Measurements from ENCODE around the gene FAM177B.

FAM177B gene

DNA sequence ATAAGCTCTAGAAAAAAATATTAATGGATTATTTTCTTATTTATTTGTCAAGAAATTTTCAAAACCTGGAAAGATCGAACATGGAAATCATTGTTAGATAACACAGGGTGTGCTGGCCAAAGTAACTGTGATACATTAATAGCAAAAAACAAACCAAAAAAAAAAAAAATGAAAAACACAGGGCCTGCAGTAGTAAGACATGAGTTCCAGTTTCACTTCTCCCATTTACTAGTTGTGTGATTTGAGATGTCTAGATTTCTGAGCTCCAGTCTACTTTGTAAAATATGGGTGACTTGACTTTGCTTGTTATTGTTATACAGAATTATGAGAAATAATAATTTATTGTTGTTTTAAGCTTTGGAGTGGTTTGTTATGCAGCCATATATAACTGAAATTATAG, 13.6 kb downstream of the FAM177B start:
- no peaks in the 10 kb centered on the region for H3K9me3 ChIP-seq (replicated peaks; ENCODE audit: insufficient read depth, low read length)
- H3K9me2 ChIP-seq (replicated peaks; ENCODE audit: insufficient read depth, low read length), result no peaks in the 10 kb centered on the region
- H3K27ac ChIP-seq (ENCODE audit: low read length), result no peak overlapping the region
- no peaks in the 10 kb centered on the region; the same call in 1 of the 2 replicates for H3K27me3 ChIP-seq (replicated peaks; ENCODE audit: insufficient read depth, low read length)
- H3K4me2 ChIP-seq (ENCODE audit: low read depth, low read length), result no peak overlapping the region
- peak; percentile 50 for DNase-seq
- H3K4me3 ChIP-seq (ENCODE audit: low read length), result no peak overlapping the region
- H2AFZ ChIP-seq (ENCODE audit: low read length), result no peak overlapping the region
- no peaks in the 10 kb centered on the region for H3K79me2 ChIP-seq (ENCODE audit: low read length)
- H3K9ac ChIP-seq (ENCODE audit: low read length), result no peak overlapping the region
- H4K20me1 ChIP-seq (ENCODE audit: insufficient read depth, low read length), result no peaks in the 10 kb centered on the region
- TF ChIP-seq, protein P1, sequence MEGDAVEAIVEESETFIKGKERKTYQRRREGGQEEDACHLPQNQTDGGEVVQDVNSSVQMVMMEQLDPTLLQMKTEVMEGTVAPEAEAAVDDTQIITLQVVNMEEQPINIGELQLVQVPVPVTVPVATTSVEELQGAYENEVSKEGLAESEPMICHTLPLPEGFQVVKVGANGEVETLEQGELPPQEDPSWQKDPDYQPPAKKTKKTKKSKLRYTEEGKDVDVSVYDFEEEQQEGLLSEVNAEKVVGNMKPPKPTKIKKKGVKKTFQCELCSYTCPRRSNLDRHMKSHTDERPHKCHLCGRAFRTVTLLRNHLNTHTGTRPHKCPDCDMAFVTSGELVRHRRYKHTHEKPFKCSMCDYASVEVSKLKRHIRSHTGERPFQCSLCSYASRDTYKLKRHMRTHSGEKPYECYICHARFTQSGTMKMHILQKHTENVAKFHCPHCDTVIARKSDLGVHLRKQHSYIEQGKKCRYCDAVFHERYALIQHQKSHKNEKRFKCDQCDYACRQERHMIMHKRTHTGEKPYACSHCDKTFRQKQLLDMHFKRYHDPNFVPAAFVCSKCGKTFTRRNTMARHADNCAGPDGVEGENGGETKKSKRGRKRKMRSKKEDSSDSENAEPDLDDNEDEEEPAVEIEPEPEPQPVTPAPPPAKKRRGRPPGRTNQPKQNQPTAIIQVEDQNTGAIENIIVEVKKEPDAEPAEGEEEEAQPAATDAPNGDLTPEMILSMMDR (IDR thresholded peaks at IDR 0.05; ENCODE audit: low read length), result no peak
- no peak for TF ChIP-seq EZH2 (optimal IDR thresholded peaks at IDR 0.05; ENCODE audit: low read depth, low read length)
- 0 out of 2 replicates have a peak, but pooled peaks cover 5% of the 10 kb centered on the region for H3K4me1 ChIP-seq (ENCODE audit: low read length)
- no peaks in the 10 kb centered on the region for H3F3A ChIP-seq (ENCODE audit: insufficient read depth, low read length)
- no peaks in the 10 kb centered on the region for H3K36me3 ChIP-seq (replicated peaks; ENCODE audit: insufficient read depth, low read length)

DNA sequence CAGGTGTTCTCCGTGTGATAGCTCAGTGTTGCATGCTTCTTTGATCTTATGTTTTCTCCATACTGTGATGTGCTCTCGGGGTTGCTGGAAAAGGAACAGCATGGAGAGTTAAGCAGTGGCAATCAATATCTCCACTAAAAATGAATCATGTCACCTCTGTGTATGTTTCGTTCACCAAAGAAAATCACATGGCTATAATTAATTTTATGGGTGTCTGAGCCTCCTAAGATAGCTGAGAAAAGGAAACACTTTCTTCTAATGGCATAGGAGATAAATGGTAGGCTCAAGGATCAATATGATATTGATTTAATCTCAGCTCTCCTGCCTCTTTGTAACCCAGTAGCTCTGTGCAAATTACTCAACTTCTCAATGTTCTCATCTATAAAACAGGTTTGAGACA, 14.3 kb downstream of the FAM177B start:
- 0 out of 2 replicates have a peak, but pooled peaks cover 5% of the 10 kb centered on the region for H3K4me1 ChIP-seq (ENCODE audit: low read length)
- H3K4me3 ChIP-seq (ENCODE audit: low read length), result no peak overlapping the region
- no peaks in the 10 kb centered on the region for H3K36me3 ChIP-seq (replicated peaks; ENCODE audit: insufficient read depth, low read length)
- H3K27me3 ChIP-seq (replicated peaks; ENCODE audit: insufficient read depth, low read length), result no peaks in the 10 kb centered on the region; the same call in 1 of the 2 replicates
- H2AFZ ChIP-seq (ENCODE audit: low read length), result no peak overlapping the region
- TF ChIP-seq EZH2 (optimal IDR thresholded peaks at IDR 0.05; ENCODE audit: low read depth, low read length), result no peak
- no peak for TF ChIP-seq EZH2phosphoT487 (IDR thresholded peaks at IDR 0.05; ENCODE audit: low read length)
- TF ChIP-seq, protein P1 (IDR thresholded peaks at IDR 0.05; ENCODE audit: low read length), result no peak
- H3K9me2 ChIP-seq (replicated peaks; ENCODE audit: insufficient read depth, low read length), result no peaks in the 10 kb centered on the region
- no peak for DNase-seq
- H3K79me2 ChIP-seq (ENCODE audit: low read length), result no peaks in the 10 kb centered on the region
- no peaks in the 10 kb centered on the region for H4K20me1 ChIP-seq (ENCODE audit: insufficient read depth, low read length)
- no peaks in the 10 kb centered on the region for H3F3A ChIP-seq (ENCODE audit: insufficient read depth, low read length)
- no peak overlapping the region for H3K4me2 ChIP-seq (ENCODE audit: low read depth, low read length)
- H3K9ac ChIP-seq (ENCODE audit: low read length), result no peak overlapping the region
- H3K9me3 ChIP-seq (replicated peaks; ENCODE audit: insufficient read depth, low read length), result no peaks in the 10 kb centered on the region
- H3K27ac ChIP-seq (ENCODE audit: low read length), result no peak overlapping the region

DNA sequence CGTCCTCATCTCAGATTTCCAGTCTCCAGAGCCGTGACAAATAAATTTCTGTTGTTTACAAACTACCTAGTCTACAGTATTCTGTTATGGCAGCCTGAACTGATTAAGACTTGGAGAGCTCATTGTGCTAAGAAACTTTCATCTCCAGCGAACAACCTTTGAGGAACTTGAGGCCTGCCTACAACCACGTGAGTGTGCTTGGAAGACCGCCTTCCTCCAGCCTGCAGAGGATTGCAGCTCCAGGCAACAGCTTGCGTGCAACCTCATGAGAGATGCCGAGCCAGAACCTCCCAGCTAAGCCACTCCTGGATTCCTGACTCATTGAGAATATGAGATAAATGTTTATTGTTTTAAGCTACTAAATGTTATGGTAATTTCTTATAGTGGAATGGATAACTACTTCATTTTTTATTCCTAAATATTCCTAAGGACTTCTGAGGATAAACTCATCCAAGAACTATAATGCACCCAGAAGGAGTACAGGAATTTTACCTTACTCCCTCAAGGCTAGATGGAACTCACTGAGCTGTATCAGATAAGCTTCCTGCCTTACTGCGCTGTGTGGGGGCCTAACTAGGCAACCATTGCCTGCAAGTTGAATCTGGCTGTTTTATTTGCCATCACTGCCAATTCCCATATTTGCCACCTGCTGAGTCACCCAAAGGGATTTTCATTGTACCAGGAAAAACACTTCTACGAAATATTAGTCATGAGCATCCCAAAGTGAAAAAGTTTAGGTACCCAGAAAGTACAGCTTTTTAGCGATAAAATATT, 17.6 kb downstream of the FAM177B start:
- no peak overlapping the region for H3K4me2 ChIP-seq (ENCODE audit: low read depth, low read length)
- no peaks in the 10 kb centered on the region for H3K27me3 ChIP-seq (replicated peaks; ENCODE audit: insufficient read depth, low read length)
- H3F3A ChIP-seq (ENCODE audit: insufficient read depth, low read length), result no peaks in the 10 kb centered on the region
- no peak for DNase-seq
- no peaks in the 10 kb centered on the region for H3K9me2 ChIP-seq (replicated peaks; ENCODE audit: insufficient read depth, low read length)
- H3K27ac ChIP-seq (ENCODE audit: low read length), result no peak overlapping the region
- H4K20me1 ChIP-seq (ENCODE audit: insufficient read depth, low read length), result no peaks in the 10 kb centered on the region
- no peaks in the 10 kb centered on the region for H3K79me2 ChIP-seq (ENCODE audit: low read length)
- no peaks in the 10 kb centered on the region for H3K36me3 ChIP-seq (replicated peaks; ENCODE audit: insufficient read depth, low read length)
- H3K9ac ChIP-seq (ENCODE audit: low read length), result no peak overlapping the region
- no peak overlapping the region for H2AFZ ChIP-seq (ENCODE audit: low read length)
- H3K4me3 ChIP-seq (ENCODE audit: low read length), result no peak overlapping the region
- H3K4me1 ChIP-seq (ENCODE audit: low read length), result 0 out of 2 replicates have a peak, but pooled peaks cover 5% of the 10 kb centered on the region
- TF ChIP-seq EZH2phosphoT487 (IDR thresholded peaks at IDR 0.05; ENCODE audit: low read length), result no peak
- no peak for TF ChIP-seq EZH2 (optimal IDR thresholded peaks at IDR 0.05; ENCODE audit: low read depth, low read length)
- TF ChIP-seq, protein P1 (IDR thresholded peaks at IDR 0.05; ENCODE audit: low read length), result no peak
- H3K9me3 ChIP-seq (replicated peaks; ENCODE audit: insufficient read depth, low read length), result no peaks in the 10 kb centered on the region
